Muscle layer of colon (tissue), 2 donors: Measurements from ENCODE around the gene ACAP1.
A peak's percentile ranks its signal among the peaks of the same experiment; 100 is the strongest.

Experiments used
- H3K27ac ChIP-seq: one replicate; pipeline ENCODE4 v1.7.0; 2013; ENCODE audit warnings: low read depth, mild to moderate bottlenecking, low read length, moderate library complexity
- H3K27me3 ChIP-seq, 2 donors: one replicate each; pipeline ENCODE4 v1.7.0; 2013; ENCODE audit warnings: low read length in 2 of 2, mild to moderate bottlenecking in 2 of 2; ENCODE audit not compliant: insufficient read depth in 2 of 2, control insufficient read depth in 1 of 2
- H3K36me3 ChIP-seq: one replicate; pipeline ENCODE4 v1.7.0; 2013; ENCODE audit warnings: mild to moderate bottlenecking, low read length; ENCODE audit not compliant: insufficient read depth
- H3K4me1 ChIP-seq: one replicate; pipeline ENCODE4 v1.7.0; 2013; ENCODE audit warnings: mild to moderate bottlenecking, low read length; ENCODE audit not compliant: insufficient read depth
- H3K4me3 ChIP-seq, 2 donors: one replicate each; pipeline ENCODE4 v1.7.0; 2013; ENCODE audit warnings: low read length in 2 of 2, low read depth in 1 of 2, mild to moderate bottlenecking in 1 of 2, moderate library complexity in 1 of 2
- H3K9ac ChIP-seq: one replicate; pipeline ENCODE4 v1.7.0; 2013; ENCODE audit warnings: low read length
- H3K9me3 ChIP-seq: one replicate; pipeline ENCODE4 v1.7.0; 2013; ENCODE audit warnings: mild to moderate bottlenecking, low read length
- donor health status: abdominal sarcoma.
- donor health status: Adenocarcinoma of cecum.

ACAP1 gene

DNA sequence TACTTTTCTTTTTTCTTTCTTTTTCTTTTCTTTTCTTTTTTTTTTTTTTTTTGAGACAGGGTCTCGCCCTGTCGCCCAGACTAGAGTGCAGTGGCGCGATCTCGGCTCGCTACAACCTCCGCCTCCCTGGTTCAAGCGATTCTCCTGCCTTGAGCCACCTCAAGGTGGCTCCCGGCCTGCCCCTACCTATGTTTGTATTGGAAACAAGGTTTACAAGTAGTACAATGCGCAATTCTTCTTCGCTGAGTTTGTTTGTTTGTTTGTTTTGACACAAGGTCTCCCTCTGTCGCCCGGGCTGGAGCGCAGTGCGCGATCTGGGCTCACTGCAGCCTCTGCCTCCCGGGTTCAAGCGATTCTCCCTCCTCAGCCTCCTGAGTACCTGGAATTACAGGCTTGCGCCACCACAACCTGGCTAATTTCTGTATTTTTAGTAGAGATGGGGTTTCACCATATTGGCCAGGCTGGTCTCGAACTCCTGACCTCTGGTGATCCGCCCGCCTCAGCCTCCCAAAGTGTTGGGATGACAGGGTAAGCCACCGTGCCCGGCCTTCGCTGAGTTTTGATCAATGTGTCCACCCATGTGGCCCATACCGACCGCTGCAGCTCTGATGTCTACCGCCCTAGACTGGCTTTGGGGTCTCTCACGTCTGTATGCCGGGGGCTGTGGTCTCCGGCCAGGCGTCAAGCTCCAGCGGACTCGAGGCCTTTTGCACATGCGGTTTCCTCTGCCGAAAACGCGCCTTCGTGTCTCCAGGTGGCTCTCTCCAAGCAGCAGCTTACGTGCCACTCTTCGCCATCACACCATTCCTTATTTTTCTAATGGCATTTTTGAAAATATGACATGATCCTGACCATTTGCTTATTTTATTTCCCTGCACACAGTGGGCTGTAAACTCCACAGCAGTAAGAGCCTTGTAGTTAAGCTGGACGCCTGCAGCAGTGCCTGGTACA, 40.8 kb upstream of the ACAP1 start:
- Histone ChIP-seq H3K4me3 (peak overlapping the region in 1 of 2 donors; percentile 36), H3K9ac (no peak overlapping the region), H3K36me3 (no peaks in the 10 kb centered on the region), H3K4me1 (peaks cover 51% of the 10 kb centered on the region), H3K27me3 (peaks cover 0 to 15% of the 10 kb centered on the region in 2 donors), H3K27ac (peak overlapping the region; percentile 73), H3K9me3 (no peaks in the 10 kb centered on the region)

DNA sequence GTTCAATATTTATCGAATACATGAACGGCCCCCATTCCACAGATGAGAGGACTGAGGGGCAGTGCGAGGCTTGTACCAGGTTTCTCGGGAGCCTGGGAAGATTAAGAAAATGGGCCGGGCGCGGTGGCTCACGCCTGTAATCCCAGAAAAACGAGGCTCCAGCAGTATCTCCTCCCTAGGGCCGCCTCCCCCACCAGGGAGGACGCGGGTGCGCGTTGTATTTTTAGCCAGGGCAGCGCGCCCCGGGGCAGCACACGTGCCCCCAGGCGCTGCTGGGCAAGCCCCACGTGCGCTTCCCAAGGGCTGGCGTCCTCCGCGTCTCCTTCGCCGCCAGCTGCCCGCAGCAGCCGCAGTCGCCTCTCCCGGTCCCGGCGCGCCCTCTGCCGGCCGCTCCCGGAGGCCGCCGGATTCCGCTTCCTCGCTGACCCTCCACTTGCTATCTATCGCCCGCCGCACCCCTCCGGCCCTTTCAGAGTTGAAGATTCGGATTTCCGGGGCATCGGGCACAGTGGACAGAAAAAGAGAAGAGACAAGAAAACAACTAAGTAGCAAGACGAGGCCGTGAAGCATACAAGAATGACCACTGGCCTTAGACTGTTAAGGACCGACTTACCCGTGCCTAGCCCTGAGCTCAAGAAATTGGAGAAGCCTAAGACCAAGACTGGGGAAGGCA, 40.0 kb upstream of the ACAP1 start:
- Histone ChIP-seq H3K27me3 (peaks cover 0 to 15% of the 10 kb centered on the region in 2 donors), H3K36me3 (no peaks in the 10 kb centered on the region), H3K9me3 (no peaks in the 10 kb centered on the region), H3K27ac (peak overlapping the region; percentile 73), H3K4me1 (peaks cover 43% of the 10 kb centered on the region), H3K4me3 (peak overlapping the region in 1 of 2 donors; percentile 41), H3K9ac (no peak overlapping the region)

GRCh38 chr17:7304179-7304578, 32.1 kb upstream of the ACAP1 start:
- Histone ChIP-seq H3K36me3 (no peaks in the 10 kb centered on the region), H3K27ac (no peak overlapping the region), H3K9me3 (no peaks in the 10 kb centered on the region), H3K4me3 (no peak overlapping the region), H3K9ac (no peak overlapping the region), H3K4me1 (peaks cover 4% of the 10 kb centered on the region), H3K27me3 (no peaks in the 10 kb centered on the region)

DNA sequence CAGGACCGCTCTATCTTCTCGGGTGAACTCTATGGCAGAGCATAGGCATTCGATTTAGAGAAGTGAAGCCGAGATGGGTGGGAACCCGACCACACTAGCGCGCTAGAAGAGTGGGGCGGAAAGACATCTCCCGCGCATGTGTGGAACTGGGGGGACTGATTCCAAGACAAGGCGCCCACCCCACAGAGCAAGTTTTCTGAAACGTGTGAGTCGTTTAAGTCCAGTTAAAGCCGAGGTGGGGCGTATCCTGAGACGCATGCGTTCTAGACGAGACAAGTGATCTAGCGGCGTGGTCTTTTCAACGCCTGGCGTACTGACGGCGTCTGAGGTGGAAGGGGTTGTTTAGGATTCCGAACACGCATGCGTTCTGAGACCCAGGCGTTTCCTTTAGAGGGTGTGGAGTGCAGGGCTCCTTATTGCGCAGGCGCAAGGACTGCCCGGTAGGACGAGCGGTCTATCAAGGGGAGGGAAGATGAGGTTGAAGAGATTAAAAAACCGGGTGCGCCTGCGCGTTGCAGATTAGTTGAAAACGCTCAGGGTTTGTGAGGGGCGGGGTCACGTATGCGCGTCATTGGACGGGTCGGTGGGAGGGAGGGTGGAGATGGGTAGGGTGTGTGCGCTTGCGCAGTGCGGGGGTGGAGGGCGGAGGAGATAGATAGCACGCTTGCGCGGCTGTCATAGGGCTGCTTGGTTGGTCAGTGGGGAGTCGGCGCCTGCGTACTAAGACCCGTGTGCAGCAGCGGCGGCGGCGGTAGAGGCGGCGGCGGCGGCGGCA, 29.2 kb upstream of the ACAP1 start, which contains the start of gene EIF5A:
TSS of gene EIF5A (plus strand) at position 718 of the 775 bp plus-strand sequence. CDS start 2,008 bp downstream, outside the sequence.
- H3K27ac ChIP-seq = peak within 1 kb of the TSS; percentile 96
- peaks cover 27% of the 10 kb centered on the region for H3K36me3 ChIP-seq
- H3K4me1 ChIP-seq = peaks cover 18% of the 10 kb centered on the region
- peak within 1 kb of the TSS; percentile 91 for H3K9ac ChIP-seq
- H3K9me3 ChIP-seq = no peaks in the 10 kb centered on the region
- peak within 1 kb of the TSS; percentile 59 to 93 for H3K4me3 ChIP-seq
- no peaks in the 10 kb centered on the region for H3K27me3 ChIP-seq

DNA sequence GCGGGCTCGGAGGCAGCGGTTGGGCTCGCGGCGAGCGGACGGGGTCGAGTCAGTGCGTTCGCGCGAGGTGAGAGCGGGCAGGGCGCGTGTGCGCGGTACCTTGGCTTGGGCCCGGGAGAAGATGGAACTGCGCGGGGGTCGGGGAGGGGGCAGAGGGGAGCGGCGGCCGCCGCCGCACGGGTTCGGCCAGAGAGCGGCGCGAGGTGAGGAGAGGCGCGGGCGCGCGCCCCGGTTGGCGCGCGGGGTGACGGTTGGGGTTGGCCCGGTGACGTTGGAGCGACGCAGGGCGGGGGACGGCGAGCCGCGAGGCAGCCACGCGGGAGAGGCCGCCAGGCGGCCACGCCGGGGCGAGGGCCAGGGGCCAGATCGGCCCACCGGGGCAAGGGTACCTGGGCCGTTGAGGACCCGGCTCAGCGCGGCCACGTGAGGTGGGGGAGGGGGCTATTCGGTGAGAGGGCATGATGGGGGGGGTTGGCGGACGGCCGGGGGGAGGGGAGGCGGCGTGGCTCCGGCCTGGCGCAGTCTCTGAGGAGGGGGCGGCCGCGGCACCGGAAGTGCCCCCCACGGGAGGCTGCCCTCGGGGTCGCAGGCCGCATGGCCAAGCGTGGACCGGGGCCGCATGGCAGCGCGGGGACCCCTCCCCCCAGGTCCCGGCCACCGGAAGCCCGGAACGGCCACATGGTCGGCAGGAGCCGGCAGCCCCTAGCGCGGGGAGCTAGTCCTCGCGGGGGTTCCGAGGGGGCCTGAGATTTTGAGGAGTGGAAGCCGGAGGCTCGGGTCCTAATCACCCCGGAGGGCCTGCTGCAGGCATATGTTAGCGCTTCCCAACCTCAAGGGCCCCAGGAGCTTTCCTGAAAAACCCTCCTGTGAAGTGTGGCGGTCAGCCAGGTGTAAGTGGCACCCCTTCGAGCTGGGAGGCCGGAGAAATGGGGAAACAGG, 28.4 kb upstream of the ACAP1 start:
- Histone ChIP-seq H3K27ac (peak overlapping the region; percentile 96), H3K36me3 (peaks cover 35% of the 10 kb centered on the region), H3K4me1 (peaks cover 26% of the 10 kb centered on the region), H3K4me3 (peak overlapping the region; percentile 59 to 93), H3K27me3 (no peaks in the 10 kb centered on the region), H3K9ac (peak overlapping the region; percentile 91), H3K9me3 (no peaks in the 10 kb centered on the region)

DNA sequence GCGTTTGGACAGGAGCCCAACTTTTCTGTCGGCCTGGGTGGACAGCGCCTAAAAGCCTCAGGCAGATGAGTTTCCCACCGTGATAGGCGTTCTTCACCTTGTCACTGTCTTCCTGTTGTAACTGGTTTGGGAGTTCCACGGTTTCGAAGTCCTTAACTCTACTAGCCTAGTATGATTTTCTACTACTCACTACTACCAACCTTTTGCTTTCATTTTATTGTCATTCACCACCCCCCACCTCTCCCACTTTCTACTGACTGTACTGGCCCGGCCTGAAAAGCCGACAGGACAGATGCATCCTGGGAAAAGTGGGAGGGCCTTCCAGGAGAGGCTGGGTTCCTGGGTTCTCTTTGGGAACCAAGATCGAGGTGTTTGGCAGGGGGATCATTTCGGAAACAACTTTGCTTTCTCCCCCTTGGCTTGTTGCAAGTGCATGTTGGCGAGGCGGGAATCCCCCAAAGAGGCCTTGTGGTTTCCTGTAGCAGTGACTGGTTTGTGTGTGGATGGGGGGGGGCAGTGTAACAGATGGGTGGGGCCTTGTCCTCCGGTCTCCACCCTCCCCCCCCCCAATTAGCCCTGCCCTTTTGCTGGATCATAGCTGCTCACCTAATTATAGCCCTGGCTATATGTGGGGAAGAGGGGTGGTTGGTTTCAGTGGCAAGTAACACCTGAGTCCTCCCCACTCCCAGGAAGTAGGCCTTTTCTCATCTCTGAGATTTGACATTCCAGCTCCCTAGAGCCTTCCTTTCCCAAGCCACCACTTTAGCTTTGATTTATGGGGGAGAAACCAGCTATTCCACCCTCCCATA, 27.5 kb upstream of the ACAP1 start:
- H3K36me3 ChIP-seq = peaks cover 44% of the 10 kb centered on the region
- peak overlapping the region; percentile 91 for H3K9ac ChIP-seq
- H3K4me1 ChIP-seq = peaks cover 35% of the 10 kb centered on the region
- H3K27me3 ChIP-seq = no peaks in the 10 kb centered on the region
- no peaks in the 10 kb centered on the region for H3K9me3 ChIP-seq
- peak overlapping the region; percentile 59 to 93 for H3K4me3 ChIP-seq
- peak overlapping the region; percentile 96 for H3K27ac ChIP-seq

DNA sequence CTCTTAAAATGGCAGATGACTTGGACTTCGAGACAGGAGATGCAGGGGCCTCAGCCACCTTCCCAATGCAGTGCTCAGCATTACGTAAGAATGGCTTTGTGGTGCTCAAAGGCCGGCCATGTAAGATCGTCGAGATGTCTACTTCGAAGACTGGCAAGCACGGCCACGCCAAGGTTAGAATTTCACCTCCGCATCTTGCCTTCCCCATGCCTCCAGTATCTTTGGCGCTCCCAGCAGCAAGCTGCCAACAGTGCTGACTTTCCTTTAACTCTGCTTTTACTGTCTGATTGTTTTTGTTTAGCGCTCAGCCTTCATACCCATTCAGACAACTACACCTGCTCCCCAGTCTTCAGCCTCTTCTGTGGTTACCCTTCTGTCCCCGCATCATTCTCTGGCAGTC, 26.7 kb upstream of the ACAP1 start:
- Histone ChIP-seq H3K9ac (peak overlapping the region; percentile 91), H3K36me3 (peaks cover 46% of the 10 kb centered on the region), H3K4me1 (peaks cover 43% of the 10 kb centered on the region), H3K27ac (no peak overlapping the region), H3K4me3 (peak overlapping the region in 1 of 2 donors; percentile 93), H3K27me3 (no peaks in the 10 kb centered on the region), H3K9me3 (no peaks in the 10 kb centered on the region)

DNA sequence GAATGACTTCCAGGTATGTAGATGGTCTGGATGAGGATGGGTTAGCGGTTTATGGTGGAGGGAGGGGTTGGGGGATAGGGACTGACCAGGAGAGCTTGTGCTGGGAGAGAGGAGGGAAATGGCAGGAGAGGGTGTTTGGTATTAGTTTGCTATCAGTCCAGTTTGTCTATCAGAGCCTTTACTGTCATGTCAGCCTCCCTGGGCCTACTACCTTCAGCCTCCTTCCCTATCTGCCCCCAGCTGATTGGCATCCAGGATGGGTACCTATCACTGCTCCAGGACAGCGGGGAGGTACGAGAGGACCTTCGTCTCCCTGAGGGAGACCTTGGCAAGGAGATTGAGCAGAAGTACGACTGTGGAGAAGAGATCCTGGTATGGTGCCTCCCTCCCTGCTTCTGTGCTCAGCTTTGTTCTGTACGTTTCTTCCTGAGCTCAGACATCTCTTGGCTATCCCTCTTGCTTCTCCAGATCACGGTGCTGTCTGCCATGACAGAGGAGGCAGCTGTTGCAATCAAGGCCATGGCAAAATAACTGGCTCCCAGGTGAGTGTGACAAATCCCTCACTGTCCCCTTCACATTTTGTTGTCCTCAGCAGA, 25.1 kb upstream of the ACAP1 start:
- peaks cover 48% of the 10 kb centered on the region for H3K4me1 ChIP-seq
- H3K36me3 ChIP-seq = peaks cover 50% of the 10 kb centered on the region
- no peaks in the 10 kb centered on the region for H3K9me3 ChIP-seq
- no peak overlapping the region for H3K9ac ChIP-seq
- no peaks in the 10 kb centered on the region for H3K27me3 ChIP-seq
- no peak overlapping the region for H3K4me3 ChIP-seq
- no peak overlapping the region for H3K27ac ChIP-seq

DNA sequence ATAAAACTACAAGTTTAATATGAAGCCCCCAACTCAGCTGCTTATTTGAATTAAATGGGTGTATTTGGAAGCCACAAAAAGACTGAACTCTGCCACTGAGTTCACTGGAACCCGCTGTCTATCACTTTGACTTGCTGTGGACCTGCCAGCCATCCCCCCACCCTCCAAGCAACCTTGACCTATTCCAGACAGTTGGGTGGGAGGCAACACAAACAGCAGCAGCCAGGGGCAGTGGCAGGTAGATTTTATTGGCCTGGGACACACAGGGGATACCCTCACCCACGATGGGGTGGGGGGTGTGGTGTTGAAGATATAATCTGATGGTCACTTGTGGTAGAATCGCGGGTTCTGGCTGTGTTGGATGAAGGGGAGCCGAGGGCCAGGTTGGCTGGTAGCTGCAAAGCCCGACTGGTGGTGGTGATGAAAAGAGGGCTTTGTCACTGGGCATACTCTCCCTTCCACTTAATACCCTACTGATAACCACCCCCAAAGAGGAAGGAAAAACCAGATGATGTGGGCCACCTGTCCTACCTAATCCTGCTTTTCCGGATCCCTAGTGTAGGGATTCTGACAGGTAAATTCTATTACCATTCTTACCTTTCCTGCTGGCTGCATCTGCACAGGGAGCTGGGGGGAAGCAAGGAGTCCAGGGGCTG, 23.8 kb upstream of the ACAP1 start:
- Histone ChIP-seq H3K9me3 (no peaks in the 10 kb centered on the region), H3K27me3 (no peaks in the 10 kb centered on the region), H3K4me1 (peaks cover 48% of the 10 kb centered on the region), H3K4me3 (no peak overlapping the region), H3K9ac (no peak overlapping the region), H3K27ac (no peak overlapping the region), H3K36me3 (peaks cover 60% of the 10 kb centered on the region)
